K562 (cell line): Measurements from ENCODE around the gene KCTD15. TPM values are rescaled to one million over a fixed set of nuclear protein-coding genes. Genes with fewer than 3 reads are reported as not detected.

Experiments
- C11orf30 ChIP-seq: fragments of 450-650 bp; IDR thresholded peaks from 2 replicates; pipeline ENCODE4 v1.6.1; 2016; ENCODE audit warnings: low read depth, mild to moderate bottlenecking
- CREM ChIP-seq: IDR thresholded peaks from 2 replicates; pipeline ENCODE4 v1.6.1; 2014; ENCODE audit warnings: antibody characterized with exemption, low read depth
- HSF4 ChIP-seq: fragments of 250-450 bp; sonication (Bioruptor Pico); IDR thresholded peaks from 2 replicates; pipeline ENCODE4 v2.1.2; 2022; ENCODE audit warnings: mild to moderate bottlenecking, moderate library complexity, borderline replicate concordance
- RBM17 ChIP-seq: fragments of 200-400 bp; formaldehyde crosslinking; IDR thresholded peaks from 2 replicates; pipeline ENCODE4 v1.6.1; 2017; ENCODE audit warnings: low read depth, mild to moderate bottlenecking, low read length, borderline replicate concordance
- RCOR1 ChIP-seq, 2 experiments: IDR thresholded peaks; 2 replicates each; pipeline ENCODE4 v1.6.1; 2012; ENCODE audit warnings: low read depth in 2 of 2, low read length in 2 of 2, borderline replicate concordance in 1 of 2, improper control_type of control experiment in 1 of 2
- SRSF3 ChIP-seq: fragments of 200-400 bp; formaldehyde crosslinking; IDR thresholded peaks from 2 replicates; pipeline ENCODE4 v1.6.1; 2016; ENCODE audit warnings: mild to moderate bottlenecking, low read length, moderate library complexity; ENCODE audit not compliant: insufficient read depth
- TARDBP ChIP-seq: fragments of 450-650 bp; IDR thresholded peaks from 2 replicates; pipeline ENCODE4 v1.6.1; 2016
- ZEB2 ChIP-seq: fragments of 450-650 bp; IDR thresholded peaks from 2 replicates; pipeline ENCODE4 v1.6.1; 2016
- ZNF24 ChIP-seq: fragments of 450-650 bp; IDR thresholded peaks from 2 replicates; pipeline ENCODE4 v1.6.1; 2016
- ZNF644 ChIP-seq: fragments of 200-800 bp; sonication (Bioruptor generic); IDR thresholded peaks from 2 replicates; pipeline ENCODE4 v1.6.1; 2016; ENCODE audit warnings: low read depth, missing genetic modification characterization, missing compliant biosample characterization
- polyA plus RNA-seq, 8 experiments: library from polyadenylated mRNA; depleted of rRNA in 4 of 8; stranded (reverse) in 5 of 8; unstranded in 3 of 8; fragments of >200 nt; fragmentation: Nextera tagmentation in 2 of 8; fragmentation: Illumina TruSeq in 1 of 8; extraction: Ambion mirVana in 2 of 8; extraction: Trizol in 1 of 8; gene quantifications; 2 replicates each; pipeline versions ENCODE4 v1.2.1 to v1.2.3, GENCODE V29; 2011 to 2014; ENCODE audit warnings: inconsistent platforms in 1 of 8, missing spikeins in 1 of 8
- total RNA-seq, 7 experiments: library from RNA; depleted of rRNA in 6 of 7; stranded (reverse); fragments of >200 nt in 6 of 7; fragmentation: Illumina TruSeq in 2 of 7; extraction: Trizol in 2 of 7; gene quantifications; 2 replicates each; pipeline versions ENCODE4 v1.2.1 to v1.2.3, GENCODE V29; 2011 to 2021; ENCODE audit warnings: low replicate concordance in 1 of 7
- TF ChIP-seq, protein P1 (sequence below): sonication (generic); formaldehyde crosslinking; IDR thresholded peaks from 2 replicates; pipeline ENCODE4 v1.8.1; 2023; ENCODE audit warnings: mild to moderate bottlenecking, missing genetic modification reagents
- TF ChIP-seq, protein P2 (sequence below): fragments of 450-650 bp; formaldehyde crosslinking; IDR thresholded peaks from 2 replicates; pipeline ENCODE4 v1.4.0; 2020; ENCODE audit warnings: mild to moderate bottlenecking, mixed read lengths
- TF ChIP-seq, protein P3 (sequence below): sonication (generic); formaldehyde crosslinking; IDR thresholded peaks from 2 replicates; pipeline ENCODE4 v1.8.1; 2022; ENCODE audit warnings: missing genetic modification reagents

Gene KCTD15
- total and polyA plus RNA-seq, 9 of the 15 experiments (the other 6 are each of a cell fraction or from before 2014, with no cell fraction given) = 1.7 to 49.0 (median 11.8) TPM

DNA sequence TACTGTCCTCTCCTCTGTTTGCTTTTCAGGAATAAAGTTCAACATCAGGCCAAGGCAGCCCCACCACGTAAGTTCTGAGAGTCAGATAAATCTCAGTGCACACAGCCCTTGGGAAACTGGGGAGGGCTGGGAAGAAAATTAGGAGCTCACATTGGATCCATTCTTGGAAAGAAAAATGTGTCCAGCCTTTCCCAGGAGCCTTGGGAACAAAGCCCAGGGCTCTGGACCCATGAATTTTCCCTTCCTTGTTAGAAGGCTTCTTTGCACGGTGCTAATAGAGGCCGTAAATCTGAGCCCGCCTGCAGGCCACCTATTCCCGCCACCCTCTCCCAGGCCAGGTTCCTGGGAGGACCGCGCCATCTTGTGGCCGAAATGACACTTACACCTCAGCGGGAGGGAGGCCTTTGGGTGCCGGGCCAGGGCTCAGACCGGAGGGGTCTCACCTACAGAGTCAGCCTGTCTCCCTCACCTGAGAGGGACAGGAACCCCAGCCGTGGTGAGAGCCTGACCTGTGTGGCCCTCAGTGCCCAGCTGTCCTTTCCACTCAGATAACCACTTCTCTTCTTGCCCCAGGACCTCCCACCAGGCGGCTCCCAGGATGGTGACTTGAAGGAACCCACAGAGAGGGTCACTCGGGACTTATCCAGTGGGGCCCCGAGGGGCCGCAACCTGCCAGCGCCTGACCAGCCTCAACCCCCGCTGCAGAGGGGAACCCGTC, 25.1 kb upstream of the KCTD15 start (continued):
- TF ChIP-seq, protein P1, sequence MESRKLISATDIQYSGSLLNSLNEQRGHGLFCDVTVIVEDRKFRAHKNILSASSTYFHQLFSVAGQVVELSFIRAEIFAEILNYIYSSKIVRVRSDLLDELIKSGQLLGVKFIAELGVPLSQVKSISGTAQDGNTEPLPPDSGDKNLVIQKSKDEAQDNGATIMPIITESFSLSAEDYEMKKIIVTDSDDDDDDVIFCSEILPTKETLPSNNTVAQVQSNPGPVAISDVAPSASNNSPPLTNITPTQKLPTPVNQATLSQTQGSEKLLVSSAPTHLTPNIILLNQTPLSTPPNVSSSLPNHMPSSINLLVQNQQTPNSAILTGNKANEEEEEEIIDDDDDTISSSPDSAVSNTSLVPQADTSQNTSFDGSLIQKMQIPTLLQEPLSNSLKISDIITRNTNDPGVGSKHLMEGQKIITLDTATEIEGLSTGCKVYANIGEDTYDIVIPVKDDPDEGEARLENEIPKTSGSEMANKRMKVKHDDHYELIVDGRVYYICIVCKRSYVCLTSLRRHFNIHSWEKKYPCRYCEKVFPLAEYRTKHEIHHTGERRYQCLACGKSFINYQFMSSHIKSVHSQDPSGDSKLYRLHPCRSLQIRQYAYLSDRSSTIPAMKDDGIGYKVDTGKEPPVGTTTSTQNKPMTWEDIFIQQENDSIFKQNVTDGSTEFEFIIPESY (CRISPR knock-in tag) = no peak
- TF ChIP-seq HSF4 (CRISPR knock-in tag) (no peak), ZNF644 (tag) (no peak), C11orf30 (no peak), RCOR1 (IDR thresholded peaks at IDR 0.05; ENCODE audit: borderline replicate concordance in 1 of 2, low read depth in 2 of 2, low read length in 2 of 2) (peak in 1 of 2 experiments; percentile 59; a peak in 1 of 4 replicates), SRSF3 (no peak), ZNF24 (no peak), ZEB2 (no peak), CREM (peak; percentile 47; the same call in 1 of the 2 replicates), TARDBP (no peak), RBM17 (no peak)
- TF ChIP-seq, protein P2, sequence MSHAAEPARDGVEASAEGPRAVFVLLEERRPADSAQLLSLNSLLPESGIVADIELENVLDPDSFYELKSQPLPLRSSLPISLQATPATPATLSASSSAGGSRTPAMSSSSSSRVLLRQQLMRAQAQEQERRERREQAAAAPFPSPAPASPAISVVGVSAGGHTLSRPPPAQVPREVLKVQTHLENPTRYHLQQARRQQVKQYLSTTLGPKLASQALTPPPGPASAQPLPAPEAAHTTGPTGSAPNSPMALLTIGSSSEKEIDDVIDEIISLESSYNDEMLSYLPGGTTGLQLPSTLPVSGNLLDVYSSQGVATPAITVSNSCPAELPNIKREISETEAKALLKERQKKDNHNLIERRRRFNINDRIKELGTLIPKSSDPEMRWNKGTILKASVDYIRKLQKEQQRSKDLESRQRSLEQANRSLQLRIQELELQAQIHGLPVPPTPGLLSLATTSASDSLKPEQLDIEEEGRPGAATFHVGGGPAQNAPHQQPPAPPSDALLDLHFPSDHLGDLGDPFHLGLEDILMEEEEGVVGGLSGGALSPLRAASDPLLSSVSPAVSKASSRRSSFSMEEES = no peak
- TF ChIP-seq, protein P3, sequence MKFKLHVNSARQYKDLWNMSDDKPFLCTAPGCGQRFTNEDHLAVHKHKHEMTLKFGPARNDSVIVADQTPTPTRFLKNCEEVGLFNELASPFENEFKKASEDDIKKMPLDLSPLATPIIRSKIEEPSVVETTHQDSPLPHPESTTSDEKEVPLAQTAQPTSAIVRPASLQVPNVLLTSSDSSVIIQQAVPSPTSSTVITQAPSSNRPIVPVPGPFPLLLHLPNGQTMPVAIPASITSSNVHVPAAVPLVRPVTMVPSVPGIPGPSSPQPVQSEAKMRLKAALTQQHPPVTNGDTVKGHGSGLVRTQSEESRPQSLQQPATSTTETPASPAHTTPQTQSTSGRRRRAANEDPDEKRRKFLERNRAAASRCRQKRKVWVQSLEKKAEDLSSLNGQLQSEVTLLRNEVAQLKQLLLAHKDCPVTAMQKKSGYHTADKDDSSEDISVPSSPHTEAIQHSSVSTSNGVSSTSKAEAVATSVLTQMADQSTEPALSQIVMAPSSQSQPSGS (CRISPR knock-in tag) = no peak
